ENCODE measurements around the gene MMP28.

MMP28 gene

GRCh38 chr17:35788477-35789368, 6.7 kb downstream of the MMP28 start:
- no peak for TF ChIP-seq ZNF274 (IDR thresholded peaks at IDR 0.05; ENCODE audit: low read depth, low read length)
- H3K4me3 ChIP-seq (ENCODE audit: low read length): no peak overlapping the region

GRCh38 chr17:35786941-35787432, 8.5 kb downstream of the MMP28 start:
- H3K4me3 ChIP-seq (ENCODE audit: low read length): no peak overlapping the region
- no peak for TF ChIP-seq ZNF274 (IDR thresholded peaks at IDR 0.05; ENCODE audit: low read depth, low read length)

GRCh38 chr17:35784895-35785294, 10.5 kb downstream of the MMP28 start:
- H3K4me3 ChIP-seq (ENCODE audit: low read length): no peak overlapping the region
- TF ChIP-seq ZNF274 (IDR thresholded peaks at IDR 0.05; ENCODE audit: low read depth, low read length): no peak

GRCh38 chr17:35780950-35781349, 14.5 kb downstream of the MMP28 start:
- TF ChIP-seq ZNF274 (IDR thresholded peaks at IDR 0.05; ENCODE audit: low read depth, low read length): no peak
- no peak overlapping the region for H3K4me3 ChIP-seq (ENCODE audit: low read length)

GRCh38 chr17:35778641-35779196, 16.7 kb downstream of the MMP28 start:
- TF ChIP-seq ZNF274 (IDR thresholded peaks at IDR 0.05; ENCODE audit: low read depth, low read length): no peak
- no peak overlapping the region for H3K4me3 ChIP-seq (ENCODE audit: low read length)

GRCh38 chr17:35775583-35775982, 19.9 kb downstream of the MMP28 start:
- no peak overlapping the region for H3K4me3 ChIP-seq (ENCODE audit: low read length)
- TF ChIP-seq ZNF274 (IDR thresholded peaks at IDR 0.05; ENCODE audit: low read depth, low read length): no peak

GRCh38 chr17:35775039-35775438, 20.4 kb downstream of the MMP28 start:
- no peak overlapping the region for H3K4me3 ChIP-seq (ENCODE audit: low read length)
- no peak for TF ChIP-seq ZNF274 (IDR thresholded peaks at IDR 0.05; ENCODE audit: low read depth, low read length)

GRCh38 chr17:35774499-35774898, 20.9 kb downstream of the MMP28 start:
- TF ChIP-seq ZNF274 (IDR thresholded peaks at IDR 0.05; ENCODE audit: low read depth, low read length): no peak
- no peak overlapping the region for H3K4me3 ChIP-seq (ENCODE audit: low read length)

GRCh38 chr17:35773679-35774425, 21.6 kb downstream of the MMP28 start:
- no peak overlapping the region for H3K4me3 ChIP-seq (ENCODE audit: low read length)
- TF ChIP-seq ZNF274 (IDR thresholded peaks at IDR 0.05; ENCODE audit: low read depth, low read length): no peak

GRCh38 chr17:35773129-35773528, 22.3 kb downstream of the MMP28 start:
- no peak for TF ChIP-seq ZNF274 (IDR thresholded peaks at IDR 0.05; ENCODE audit: low read depth, low read length)
- no peak overlapping the region for H3K4me3 ChIP-seq (ENCODE audit: low read length)

- H3K4me3 ChIP-seq (ENCODE audit: low read length): no peak overlapping the region
- no peak for TF ChIP-seq ZNF274 (IDR thresholded peaks at IDR 0.05; ENCODE audit: low read depth, low read length)
Measured at GRCh38 chr17:35769895-35770486, 25.4 kb downstream of the MMP28 start.

GRCh38 chr17:35768797-35769196, 26.6 kb downstream of the MMP28 start:
- H3K4me3 ChIP-seq (ENCODE audit: low read length): no peak overlapping the region

GRCh38 chr17:35766903-35767510, 28.4 kb downstream of the MMP28 start:
- H3K4me3 ChIP-seq (ENCODE audit: low read length): no peak overlapping the region
- no peak for TF ChIP-seq ZNF274 (IDR thresholded peaks at IDR 0.05; ENCODE audit: low read depth, low read length)

More at GRCh38 chr17:35768797-35769196, 26.6 kb downstream of the MMP28 start:
- no peak for TF ChIP-seq ZNF274 (IDR thresholded peaks at IDR 0.05; ENCODE audit: low read depth, low read length)

- no peak overlapping the region for H3K4me3 ChIP-seq (ENCODE audit: low read length)
- no peak for TF ChIP-seq ZNF274 (IDR thresholded peaks at IDR 0.05; ENCODE audit: low read depth, low read length)
Measured at GRCh38 chr17:35766489-35766877, 29.0 kb downstream of the MMP28 start.

Measured in GM08714 (cell line).